NCI-H446 treated with DMSO at 0.1 percent for 48 hours (cell line): Measurements from ENCODE around the gene RNF115.
"Not testable (repeated sequence)": the region's sequence is repeated elsewhere in the genome, so short reads cannot be mapped to it uniquely, and the experiment has no call there.

Experiments
- DNase-seq: peaks from one replicate; lab custom pipeline; 2025; lab: John Stamatoyannopoulos, UW

Gene RNF115

DNA sequence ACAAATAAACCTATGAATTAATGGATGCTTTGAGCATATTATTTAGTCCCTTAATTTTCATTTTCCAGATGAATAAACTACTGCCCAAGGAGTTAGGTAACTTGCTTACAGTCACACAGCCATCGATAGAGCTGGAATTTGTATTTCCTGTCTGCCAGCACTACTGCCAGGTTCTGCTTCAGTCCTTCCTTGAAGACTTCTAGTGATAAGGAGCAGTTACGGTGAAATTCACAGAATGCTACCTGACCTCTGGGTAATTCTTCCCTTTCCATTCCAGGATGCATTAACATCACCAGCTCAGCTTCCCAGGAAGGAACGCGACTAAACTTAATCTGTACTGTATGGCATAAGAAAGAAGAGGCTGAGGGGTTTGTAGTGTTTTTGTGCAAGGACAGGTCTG is 93.4 kb downstream of the RNF115 start:
- no peak for DNase-seq

DNA sequence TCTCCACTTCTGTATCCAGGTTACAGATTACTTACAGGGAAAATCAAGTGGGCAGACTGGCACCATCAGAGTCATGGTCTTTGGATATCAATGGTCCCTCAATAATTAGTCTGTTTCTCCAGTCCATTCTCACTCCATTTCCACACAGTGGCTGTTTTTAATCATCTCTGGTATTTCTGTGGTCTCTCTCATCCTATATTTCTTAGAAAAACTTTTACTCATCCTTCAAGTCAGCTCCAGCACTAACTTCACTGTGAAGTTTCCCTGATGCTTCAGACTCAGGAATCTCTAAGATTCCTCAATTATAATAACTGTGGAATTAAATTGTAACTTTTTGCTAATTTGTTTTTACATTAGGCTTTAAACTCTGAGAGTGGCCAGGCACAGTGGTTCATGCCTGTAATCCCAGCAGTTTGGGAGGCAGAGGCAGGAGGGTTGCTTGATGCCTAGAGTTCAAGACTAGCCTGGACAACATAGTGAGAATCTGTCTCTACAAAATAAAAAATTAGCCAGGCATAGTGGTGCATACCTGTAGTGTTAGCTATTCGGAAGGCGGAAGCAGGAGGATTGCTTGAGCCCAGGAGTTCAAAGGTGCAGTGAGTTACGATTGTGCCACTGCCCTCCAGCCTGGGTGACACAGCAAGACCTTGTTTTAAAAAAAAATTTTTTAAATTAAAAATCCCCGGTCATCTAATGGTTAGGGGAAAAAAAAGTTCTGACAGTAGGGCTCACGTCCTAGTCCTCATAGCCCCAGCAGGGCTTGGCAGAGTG is 94.0 kb downstream of the RNF115 start:
- DNase-seq, result no peak

DNA sequence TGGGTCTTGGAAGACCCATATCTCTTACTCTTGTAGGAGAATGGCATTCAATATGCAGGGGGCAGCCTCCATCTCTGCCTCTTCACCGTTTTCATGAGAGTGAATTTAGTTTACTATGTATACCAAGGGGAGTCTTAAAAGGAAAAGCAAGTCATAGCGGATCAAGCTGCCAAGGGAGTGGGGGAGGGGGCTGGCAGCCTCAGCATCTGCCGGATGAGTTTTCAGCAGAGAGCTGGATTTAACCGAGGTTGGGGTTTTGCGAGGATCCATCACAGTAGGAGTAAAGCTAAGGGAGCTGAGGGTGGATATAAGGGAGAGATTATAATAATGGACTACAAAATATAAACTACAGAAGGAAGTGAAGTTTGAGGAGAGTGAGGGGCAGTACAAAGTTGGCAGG is 94.7 kb downstream of the RNF115 start:
- no peak for DNase-seq

DNA sequence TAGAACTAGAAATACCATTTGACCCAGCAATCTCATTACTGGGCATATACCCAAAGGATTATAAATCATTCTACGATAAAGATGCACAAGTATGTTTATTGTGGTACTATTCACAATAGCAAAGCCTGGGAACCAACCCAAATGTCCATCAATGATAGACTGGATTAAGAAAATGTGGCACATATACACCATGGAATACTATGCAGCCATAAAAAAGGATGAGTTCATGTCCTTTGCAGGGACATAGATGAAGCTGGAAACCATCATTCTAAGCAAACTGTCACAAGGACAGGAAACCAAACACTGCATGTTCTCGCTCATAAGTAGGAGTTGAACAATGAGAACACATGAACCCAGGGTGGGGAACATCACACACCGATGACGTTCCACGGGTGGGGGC is 97.7 kb downstream of the RNF115 start:
- not testable (repeated sequence) for DNase-seq

DNA sequence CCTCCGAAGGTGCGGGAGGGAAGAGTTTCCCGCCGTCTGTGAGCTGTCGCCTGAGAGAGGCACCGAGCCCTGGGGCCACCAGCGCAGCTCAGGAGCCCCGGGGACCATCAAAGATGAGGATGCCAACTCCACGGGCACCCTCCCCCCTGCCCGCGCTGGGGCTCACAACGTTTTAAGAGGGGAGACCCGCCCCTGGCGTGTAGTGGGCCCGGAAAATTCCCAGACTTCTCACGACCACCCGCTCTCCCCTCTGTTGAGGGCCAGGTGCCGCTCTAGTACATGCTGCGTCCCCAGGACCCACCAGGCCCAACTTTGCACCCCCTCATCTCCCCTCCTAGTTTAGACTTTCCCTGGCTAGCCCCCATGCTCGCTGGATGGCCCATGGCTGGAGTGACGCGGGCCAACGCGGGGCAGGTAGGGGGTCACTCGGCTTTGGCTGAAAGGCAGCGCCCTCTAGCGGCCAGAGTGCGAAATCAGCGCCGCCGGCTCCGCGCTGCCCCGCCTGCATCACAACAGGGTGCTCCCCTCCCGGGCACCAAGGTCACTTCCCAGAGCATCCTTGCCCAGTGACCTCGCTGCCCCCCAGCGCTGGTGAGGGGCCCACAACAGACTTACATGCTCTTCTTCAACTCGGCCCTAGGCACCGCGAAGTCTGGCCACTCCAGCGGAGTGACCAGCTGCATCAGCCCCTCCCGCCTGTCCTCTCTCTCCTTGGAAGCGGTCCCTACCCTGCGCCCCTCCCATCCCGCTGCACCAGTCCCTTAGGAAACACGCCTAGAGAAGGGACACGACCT is 102.8 kb downstream of the RNF115 start:
- peak; percentile 21 for DNase-seq

DNA sequence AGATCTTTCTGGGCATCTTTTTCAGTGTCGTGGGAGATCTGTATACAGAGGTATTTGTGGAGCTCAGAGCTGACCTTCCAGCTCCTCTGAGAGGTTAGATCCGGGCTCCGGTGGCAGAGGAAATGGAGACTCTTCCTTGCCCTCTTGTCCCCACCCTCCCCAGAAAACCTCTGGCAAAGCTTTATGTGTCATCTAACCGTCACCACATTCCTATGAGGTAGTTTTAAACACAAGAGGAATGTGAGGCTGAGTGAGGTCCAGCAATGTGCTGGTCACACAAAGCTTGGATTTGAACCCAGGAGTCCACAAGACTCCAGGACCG is 103.4 kb downstream of the RNF115 start:
- DNase-seq, result no peak

DNA sequence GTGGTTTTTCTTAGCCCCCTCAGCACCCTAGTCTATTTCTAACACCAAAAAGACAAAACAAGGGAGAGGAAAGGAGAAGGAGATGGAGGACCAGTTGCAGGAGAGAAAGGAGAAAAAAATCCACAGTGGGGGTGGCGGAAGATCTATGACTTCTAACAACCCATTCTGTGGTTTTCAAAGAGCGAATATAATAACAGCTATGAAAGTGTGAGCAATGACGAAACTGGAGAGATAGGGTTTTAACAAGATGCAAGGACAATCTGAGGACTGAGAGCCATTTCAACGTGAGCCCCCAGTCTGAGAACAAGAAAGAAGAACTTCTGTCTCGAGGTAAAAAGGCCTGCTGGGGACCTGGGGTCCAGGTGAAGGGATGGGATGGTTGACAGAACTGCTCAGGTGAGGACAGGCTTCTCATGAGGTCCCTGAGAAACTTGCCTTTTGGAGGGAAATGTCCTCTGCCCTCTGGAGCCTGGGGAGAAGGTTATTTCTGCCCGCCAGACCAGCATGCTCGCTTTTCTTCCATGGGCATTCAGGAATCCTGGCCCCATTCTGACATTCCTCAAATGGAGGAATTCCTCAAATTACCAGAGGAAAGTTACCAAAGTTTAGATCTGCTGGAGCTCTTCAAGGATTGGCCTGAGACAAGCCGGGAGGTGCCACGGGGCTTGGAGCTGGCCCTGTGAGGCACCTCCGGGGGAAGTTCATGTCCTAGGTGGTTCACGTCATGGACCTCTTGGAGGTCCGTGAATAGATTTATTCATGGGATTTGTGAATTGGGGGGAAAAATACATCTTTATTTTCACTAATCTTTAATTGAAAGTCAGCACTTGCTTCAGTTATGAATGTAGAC is 104.4 kb downstream of the RNF115 start, which contains the start of gene CD160:
CD160 (plus strand) TSS at position 270 of the 850 bp plus-strand sequence. CDS start 8,829 bp downstream, outside the sequence.
- no peak for DNase-seq

DNA sequence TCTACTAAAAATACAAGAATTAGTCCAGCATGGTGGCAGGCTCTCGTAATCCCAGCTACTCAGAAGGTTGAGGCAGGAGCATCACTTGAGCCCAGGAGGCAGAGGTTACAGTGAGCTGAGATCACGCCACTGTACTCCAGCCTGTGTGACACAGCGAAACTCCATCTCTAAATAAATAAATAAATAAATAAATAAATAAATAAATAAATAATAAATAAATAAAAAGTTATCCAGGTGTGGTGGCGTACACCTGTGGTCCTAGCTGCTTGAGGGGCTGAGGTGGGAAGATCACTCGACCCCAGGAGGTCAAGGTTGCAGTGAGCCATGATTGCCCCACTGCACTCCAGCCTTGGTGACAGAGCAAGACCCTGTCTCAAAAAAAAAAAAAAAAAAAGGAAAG is 105.4 kb downstream of the RNF115 start:
- not testable (repeated sequence) for DNase-seq

DNA sequence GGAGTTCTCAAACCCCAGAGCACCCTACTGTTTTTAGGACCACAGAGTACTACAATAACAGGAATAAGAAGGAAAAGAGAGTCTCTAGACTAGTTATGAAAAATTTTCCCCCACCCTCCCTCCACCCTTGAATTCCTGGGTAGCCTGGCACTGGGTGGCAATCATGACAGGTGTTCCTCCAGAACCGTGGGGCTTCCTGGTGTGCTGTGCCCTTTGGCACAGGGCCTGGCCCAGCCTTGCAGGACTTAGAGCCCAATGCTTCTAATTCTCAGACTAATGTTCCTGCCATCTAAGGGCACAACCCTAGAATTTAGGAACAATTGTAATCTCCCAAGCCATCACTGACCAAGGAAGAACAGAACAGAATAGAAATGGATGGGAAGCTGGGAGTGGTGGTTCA is 106.1 kb downstream of the RNF115 start:
- DNase-seq, result no peak

DNA sequence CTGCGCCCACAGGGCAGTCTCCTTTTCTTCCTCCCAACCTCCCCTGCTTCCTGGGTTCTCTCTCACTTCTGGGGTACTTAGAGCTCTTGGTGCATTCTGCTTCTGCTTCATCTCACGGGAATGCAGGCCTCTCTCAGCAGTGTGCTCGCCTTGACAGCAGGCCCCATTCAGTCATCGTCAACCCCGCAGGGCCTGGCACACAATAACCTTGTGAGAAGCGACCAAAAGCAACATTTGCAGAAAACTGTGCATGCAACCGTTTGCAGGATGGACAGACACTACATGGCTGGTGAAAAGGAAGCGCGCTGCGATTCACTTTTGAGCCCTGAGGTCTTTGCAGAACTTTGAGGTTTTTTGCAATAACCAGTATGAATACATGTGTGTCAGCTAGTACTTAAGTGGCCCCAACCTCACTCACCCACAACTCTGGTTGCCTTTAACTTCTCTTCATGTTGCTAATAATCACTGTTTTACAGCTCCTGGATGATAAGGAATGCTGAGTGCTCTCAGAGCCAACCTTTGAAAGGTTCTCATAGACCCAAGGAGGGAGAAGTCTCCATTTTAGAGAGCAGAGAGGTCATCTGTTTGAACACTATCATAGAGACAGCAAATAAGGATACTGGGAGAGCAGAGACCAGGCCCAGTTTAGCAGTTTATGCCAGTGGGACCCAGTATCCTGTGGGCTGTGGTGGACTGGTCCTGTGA is 107.1 kb downstream of the RNF115 start:
- no peak for DNase-seq

DNA sequence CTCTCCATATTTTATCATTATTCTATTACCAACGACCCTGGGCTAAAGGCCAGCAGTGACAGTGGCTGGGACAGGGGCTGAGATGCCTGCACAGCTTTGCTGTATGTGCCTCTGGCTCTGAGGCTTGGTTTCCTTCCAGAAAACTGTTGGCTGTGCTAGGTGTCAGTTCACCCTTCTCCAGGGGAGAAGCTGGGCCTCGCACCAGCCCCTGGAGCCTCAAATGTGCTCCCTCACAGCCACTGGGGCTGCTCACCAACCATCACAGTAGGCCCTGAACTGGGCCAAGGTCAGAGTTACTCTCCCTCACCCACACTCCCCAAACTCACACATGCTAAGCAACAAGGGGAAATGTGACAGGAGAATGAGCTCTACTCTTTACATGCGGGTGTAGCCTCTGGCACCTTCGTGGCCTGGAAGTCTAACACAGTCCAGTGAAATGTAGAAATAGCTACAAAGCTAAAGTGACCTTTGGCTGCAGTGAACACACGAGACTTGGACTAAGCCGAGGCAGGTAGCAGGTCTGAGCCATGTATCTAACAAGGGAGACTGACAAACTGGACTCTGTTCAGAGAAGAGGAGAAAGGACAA is 109.3 kb downstream of the RNF115 start:
- no peak for DNase-seq

DNA sequence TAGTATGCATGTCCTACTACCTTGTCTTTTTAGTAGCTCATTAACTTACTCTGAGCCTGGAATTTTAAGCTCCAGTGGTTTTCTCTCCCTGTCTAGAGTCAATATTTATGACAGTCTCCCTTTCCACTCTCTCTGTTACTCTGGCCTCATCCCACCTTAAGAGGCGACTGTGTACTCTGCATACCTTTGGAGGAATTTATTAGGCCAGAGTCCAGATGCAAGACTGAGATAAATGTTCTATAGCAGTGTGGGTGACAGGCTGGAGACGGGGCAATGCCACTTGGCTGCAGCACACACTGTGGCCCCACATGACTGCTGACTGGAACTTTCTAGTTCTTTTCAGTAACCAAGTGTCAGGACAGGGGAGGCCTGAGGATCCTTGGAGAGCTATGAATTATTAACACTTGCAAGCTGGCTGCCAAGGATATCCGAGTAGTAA is 112.7 kb downstream of the RNF115 start:
- no peak for DNase-seq

DNA sequence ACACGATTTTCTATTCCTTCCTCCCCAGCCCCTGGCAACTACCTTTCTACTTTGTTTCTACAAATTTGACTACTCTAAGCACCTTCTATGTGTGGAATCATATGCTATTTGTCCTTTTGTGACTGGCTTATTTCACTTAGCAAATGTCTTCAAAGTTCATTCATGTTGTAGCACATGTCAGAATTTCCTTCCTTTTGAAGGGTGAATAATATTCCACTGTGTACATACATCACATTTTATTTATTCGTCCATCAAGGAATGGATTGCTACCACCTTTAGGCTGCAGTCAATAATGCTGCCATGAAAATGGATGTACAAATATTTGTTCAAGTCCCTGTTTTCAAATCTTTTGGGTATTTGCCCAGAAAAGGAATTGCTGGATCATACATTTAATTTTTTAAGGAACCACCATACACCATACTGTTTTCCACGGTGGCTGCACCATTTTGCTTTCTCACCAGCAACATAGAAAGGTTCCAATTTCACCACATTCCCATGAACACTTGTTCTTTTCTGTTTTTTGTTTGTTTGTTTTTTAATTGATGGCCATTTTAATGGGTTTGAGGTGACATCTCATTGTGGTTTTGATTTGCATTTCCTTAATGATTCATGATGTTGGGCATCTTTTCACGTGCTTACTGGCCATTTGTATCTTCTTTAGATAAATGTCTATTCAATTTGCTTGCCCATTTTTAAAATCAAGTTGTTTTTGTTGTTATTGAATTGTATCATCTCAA is 113.4 kb downstream of the RNF115 start:
- no peak for DNase-seq

DNA sequence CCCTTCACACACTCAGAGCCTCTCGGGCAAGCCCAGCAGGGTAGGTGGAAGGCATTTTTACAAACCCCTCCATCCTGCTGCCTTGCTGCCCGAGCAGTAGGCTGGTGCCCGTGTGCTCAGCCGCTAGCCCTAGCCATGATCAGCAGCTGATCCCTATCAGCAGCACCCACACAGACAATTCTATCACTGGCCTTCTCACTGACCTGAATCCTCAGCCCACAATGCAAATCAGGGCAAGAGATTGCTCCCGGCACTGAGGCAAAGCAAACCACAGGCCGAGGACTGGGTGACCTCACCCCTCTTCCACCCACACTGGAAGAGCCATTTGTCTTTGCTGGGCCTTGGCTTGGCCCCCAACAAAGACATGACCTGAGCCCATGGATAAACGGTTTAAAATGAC is 115.8 kb downstream of the RNF115 start:
- DNase-seq, result no peak

DNA sequence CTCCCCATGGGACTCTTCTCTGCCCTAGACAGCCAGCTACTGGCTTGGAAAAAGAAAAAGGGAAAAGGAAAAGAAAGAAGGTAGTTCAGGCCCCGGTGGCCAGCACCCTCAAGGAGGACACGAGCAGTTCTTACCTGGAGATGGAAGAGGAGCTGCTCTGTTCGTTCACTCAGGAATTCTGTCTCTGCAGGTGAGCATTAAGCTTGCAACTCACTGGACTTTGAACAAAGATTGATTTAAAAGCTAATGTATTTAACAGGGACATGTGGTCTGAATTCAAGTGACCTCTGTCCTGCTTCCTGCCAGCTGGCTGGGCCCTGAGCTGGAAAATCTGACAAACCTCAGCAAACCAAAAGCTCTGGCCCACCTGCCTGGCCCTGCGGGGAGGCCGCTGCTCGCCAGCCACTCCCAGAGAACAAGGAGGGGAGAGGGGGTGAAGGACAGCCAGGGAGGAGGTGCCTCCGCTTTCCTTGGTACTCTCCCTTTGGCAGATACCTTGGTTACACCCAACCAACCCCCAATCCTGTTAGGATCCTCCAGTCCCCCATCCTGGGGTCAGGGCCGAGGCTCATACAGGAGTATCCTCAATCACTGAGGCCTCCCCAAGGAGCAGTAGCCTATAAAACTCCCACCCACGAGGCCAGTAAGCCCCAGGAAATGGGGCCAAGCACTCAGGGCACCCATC is 116.6 kb downstream of the RNF115 start, which contains the start of gene PDZK1:
PDZK1 (minus strand) TSS at position 186 of the 685 bp plus-strand sequence. CDS start 19,347 bp downstream, outside the sequence.
- no peak for DNase-seq

DNA sequence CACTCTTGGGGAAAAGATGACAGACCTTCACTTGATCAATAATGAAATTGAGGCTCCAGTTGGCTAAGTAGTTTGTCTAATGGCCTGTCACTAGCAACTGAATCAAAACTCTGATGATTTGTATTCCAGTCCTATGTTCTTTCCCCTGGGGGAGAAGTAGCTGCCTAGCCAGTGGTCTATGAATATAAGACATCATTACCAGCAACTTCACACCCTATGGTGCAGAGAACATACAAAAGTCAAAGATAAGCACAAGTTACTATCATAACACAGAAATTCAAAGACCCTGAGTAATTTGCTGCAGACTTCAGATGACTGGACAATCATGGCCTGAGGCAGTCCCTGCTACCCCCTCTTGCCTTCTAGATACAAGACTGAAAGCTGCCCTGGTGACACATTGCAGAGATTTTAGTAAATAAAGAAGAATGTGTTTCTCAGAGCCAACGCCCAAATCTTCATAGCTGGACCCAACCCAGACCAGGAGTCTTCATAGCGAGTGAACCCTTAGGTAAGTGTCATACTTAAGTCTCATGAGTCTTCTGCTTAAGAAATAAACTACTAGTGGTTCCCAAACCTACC is 117.7 kb downstream of the RNF115 start:
- no peak for DNase-seq

DNA sequence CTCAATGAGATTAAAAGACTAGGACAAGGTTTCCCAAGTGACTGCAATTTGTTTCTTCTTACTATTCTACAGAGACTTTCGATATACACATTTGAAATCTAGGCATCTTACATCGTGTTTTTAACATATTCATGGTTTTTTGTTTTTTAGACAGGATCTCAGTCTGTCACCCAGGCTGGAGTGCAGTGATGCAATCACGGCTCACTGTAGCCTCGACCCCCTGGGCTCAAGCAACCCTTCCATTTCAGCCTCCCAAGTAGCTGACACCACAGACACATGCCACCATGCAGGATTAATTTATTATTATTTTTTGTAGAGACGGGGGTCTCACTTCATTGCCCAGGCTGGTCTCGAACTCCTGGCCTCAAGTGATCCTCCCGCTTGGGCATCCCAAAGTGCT is 118.3 kb downstream of the RNF115 start:
- no peak for DNase-seq

DNA sequence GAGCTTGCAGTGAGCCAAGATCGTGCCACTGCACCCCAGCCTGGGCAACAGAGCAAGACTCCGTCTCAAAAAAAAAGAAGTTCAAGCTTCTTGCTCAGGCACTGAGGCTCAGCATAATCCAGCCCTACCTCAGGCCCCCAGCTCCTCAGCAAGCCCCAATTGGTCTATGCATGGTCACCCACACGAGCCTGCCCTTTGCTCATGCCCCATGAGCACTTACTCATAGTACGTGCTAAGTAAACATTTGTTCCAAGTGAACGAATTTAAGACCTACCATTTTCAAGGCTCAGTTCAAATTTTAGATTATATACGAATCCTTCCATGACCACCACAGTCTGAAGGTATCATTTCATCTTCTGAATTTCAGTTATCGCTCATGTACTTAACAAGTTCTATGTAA is 121.1 kb downstream of the RNF115 start:
- DNase-seq, result no peak

DNA sequence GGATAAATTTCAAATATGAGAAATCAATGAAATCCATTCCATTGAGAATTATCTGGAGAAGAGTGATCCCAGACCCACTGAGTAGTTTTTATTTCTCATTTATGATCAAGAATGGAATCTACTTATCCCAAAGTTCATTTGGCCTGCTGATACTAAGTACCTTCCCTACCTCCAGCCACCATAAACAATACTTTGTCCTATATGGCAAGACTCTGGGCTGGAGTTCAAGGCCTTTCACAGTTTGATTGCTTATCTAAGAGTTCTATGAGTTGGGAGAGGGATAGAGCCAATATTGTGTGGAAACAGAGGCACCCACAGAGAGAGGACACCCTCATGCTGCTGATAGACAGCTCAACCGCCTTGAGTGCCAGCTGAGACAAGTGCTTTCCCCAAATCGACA is 121.8 kb downstream of the RNF115 start:
- no peak for DNase-seq
